Muscle layer of duodenum (tissue), 2 donors: ENCODE results near the gene DTYMK.

Experiments
- H3K27ac ChIP-seq: one replicate; pipeline ENCODE4 v1.7.0; 2013; ENCODE audit warnings: mild to moderate bottlenecking, low read length
- H3K27me3 ChIP-seq: one replicate; pipeline ENCODE4 v1.7.0; 2013; ENCODE audit warnings: low read depth, mild to moderate bottlenecking, control low read depth, low read length
- H3K36me3 ChIP-seq, 2 donors: one replicate each; pipeline ENCODE4 v1.7.0; 2013; ENCODE audit warnings: low read length in 2 of 2, control low read depth in 1 of 2, mild to moderate bottlenecking in 1 of 2; ENCODE audit not compliant: insufficient read depth in 2 of 2, control insufficient read depth in 1 of 2
- H3K4me1 ChIP-seq, 2 donors: one replicate each; pipeline ENCODE4 v1.7.0; 2013; ENCODE audit warnings: low read length in 2 of 2, mild to moderate bottlenecking in 2 of 2, control low read depth in 1 of 2, moderate library complexity in 1 of 2; ENCODE audit not compliant: insufficient read depth in 2 of 2, control insufficient read depth in 1 of 2
- H3K4me3 ChIP-seq, 2 donors: one replicate each; pipeline ENCODE4 v1.7.0; 2013; ENCODE audit warnings: low read length in 2 of 2, low read depth in 1 of 2, mild to moderate bottlenecking in 1 of 2
- H3K9me3 ChIP-seq, 2 donors: one replicate each; pipeline ENCODE4 v1.7.0; 2013; ENCODE audit warnings: low read length in 2 of 2, control low read depth in 1 of 2, mild to moderate bottlenecking in 1 of 2; ENCODE audit not compliant: control insufficient read depth in 1 of 2
- donor health status: healthy.

DTYMK gene

GRCh38 chr2:241632478-241633325 lies 53.9 kb downstream of the DTYMK start:
- H3K4me3 ChIP-seq, result no peak overlapping the region
- H3K27ac ChIP-seq, result no peak overlapping the region
- H3K9me3 ChIP-seq, result no peaks in the 10 kb centered on the region
- H3K4me1 ChIP-seq, result peaks cover 4 to 20% of the 10 kb centered on the region in 2 donors
- no peaks in the 10 kb centered on the region for H3K27me3 ChIP-seq
- H3K36me3 ChIP-seq, result peaks cover 21 to 31% of the 10 kb centered on the region in 2 donors

GRCh38 chr2:241629762-241630435 lies 56.7 kb downstream of the DTYMK start:
- Histone ChIP-seq H3K27ac (no peak overlapping the region), H3K4me1 (peaks cover 0 to 6% of the 10 kb centered on the region in 2 donors), H3K27me3 (no peaks in the 10 kb centered on the region), H3K4me3 (no peak overlapping the region), H3K36me3 (peaks cover 21 to 31% of the 10 kb centered on the region in 2 donors), H3K9me3 (no peaks in the 10 kb centered on the region)

- H3K27ac ChIP-seq, result no peak overlapping the region
- H3K4me3 ChIP-seq, result no peak overlapping the region
- H3K27me3 ChIP-seq, result no peaks in the 10 kb centered on the region
- H3K9me3 ChIP-seq, result no peaks in the 10 kb centered on the region
- no peaks in the 10 kb centered on the region for H3K4me1 ChIP-seq
- H3K36me3 ChIP-seq, result peaks cover 12 to 19% of the 10 kb centered on the region in 2 donors
Observed at GRCh38 chr2:241627675-241628074, 58.9 kb downstream of the DTYMK start.
